ENCODE data around the gene MAG.
"Not testable (repeated sequence)": the region's sequence is repeated elsewhere in the genome, so short reads cannot be mapped to it uniquely, and the experiment has no call there.

The MAG gene

DNA sequence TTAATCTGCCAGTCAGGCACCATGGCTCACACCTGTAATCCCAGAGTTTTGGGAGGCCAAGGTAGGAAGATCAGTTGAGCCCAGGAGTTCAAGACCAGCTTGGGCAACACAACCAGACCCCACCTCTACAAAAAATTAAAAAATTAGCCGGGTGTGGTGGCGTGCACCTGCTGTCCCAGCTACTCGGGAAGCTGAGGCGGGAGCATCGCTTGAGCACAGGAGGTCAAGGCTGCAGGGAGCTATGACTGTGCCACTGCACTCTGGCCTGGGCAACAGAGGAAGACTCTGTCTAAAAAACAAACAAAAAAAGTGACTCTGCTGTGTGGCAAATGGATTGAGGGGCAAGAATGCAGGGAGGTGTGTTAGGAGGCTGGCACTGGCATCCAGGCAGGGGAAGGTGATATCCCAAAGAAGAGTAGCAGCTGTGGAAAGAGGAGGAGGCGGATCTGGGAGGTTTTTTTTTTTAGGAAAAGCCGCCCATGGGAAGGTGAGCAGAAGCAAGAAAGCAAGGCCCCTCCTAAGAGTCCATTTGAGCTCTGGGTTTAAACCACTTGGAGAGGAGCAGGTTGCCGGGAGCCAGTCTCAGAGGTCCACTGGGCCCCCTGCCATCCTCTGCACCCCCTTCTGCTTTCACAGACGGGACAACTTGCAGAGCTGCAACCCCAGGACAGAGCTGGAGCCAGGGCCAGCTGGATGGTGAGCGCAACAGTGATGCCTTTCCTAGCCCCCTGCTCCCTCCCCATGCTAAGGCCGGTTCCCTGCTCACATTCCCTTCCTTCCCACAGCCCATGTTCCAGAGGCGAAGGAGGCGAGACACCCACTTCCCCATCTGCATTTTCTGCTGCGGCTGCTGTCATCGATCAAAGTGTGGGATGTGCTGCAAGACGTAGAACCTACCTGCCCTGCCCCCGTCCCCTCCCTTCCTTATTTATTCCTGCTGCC, 7.5 kb upstream of the MAG start:
- DNase-seq = no peak

DNA sequence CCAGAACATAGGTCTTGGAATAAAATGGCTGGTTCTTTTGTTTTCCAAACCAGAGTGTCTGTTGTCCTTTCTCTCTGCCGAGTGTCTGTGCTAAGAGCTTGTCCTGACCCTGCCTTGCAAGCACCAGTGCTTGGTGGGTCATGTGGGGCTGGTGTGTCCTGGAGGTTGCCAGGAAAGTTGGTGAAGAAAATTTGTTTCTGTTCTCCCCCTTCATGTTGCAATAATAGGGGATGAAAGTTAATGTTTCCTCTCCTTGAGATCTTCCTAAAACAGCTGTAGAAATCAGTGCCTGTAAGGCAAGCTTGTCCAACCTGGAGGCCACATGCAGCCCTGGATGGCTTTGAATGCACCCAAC, 6.9 kb upstream of the MAG start:
- DNase-seq = no peak

GRCh38 chr19:35285465-35285864, 6.5 kb upstream of the MAG start:
- DNase-seq = not testable (repeated sequence)

- peak; percentile 44 for DNase-seq
These were observed 5.9 kb upstream of the MAG start for GRCh38 chr19:35286101-35286500.

DNA sequence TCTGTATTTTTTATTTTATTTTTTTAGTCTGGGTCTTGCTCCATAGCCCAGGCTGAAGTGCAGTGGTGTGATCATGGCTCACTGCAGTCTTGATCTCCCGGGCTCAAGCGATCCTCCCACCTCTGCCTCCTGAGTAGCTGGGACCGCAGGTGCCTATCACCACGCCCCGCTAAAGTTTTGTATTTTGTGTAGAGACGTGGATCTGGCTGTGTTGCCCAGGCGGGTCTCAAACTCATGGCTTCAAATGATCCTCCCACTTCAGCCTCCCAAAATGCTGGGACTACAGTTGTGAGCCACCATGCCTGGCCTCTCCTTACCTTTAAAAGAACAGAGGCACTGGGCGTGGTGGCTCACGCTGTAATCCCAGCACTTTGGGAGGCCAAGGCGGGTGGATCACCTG, 4.2 kb upstream of the MAG start:
- no peak for DNase-seq

DNA sequence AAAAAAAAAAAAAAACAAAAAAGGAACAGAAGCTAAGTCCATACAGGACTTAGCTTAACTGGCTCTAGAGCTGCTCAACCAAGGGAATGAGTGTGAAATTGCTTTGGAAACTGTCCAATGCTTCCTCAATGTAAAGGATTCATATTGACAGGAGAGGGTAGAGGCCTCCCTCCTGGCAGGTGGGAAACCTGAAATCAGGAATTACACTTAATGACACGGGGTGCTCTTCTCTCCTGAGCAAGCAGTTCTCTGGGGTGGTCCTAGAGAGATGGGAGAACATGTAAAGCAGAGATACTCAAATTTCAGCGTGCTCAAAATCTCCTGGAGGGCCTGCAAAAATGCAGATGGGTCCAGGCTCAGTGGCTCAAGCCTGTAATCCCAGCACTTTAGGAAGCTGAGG, 3.6 kb upstream of the MAG start:
- DNase-seq = no peak

GRCh38 chr19:35288906-35289305, 3.1 kb upstream of the MAG start:
- no peak for DNase-seq

GRCh38 chr19:35290381-35291127, 1.4 kb upstream of the MAG start:
- no peak for DNase-seq

DNA sequence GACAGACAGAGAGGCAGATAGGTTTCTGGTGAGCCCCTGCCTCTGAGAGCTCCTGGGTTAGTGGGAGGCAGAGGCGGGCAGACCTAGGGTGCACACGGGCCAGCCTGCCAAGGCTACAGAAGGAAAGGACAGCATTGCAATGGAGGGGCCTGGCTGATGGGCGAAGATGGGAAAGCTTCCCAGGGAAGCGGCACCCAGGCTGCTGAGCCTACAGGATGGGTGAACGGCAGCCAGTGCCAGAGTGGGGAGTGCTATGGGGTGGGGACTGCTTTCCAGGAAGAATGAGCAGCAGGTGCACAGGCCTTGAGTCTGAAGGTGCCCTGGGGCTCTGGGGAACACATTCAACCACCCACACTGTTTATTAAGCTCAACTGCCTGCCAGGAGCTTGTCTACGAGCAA, 702 bp upstream of the MAG start:
- no peak for DNase-seq

DNA sequence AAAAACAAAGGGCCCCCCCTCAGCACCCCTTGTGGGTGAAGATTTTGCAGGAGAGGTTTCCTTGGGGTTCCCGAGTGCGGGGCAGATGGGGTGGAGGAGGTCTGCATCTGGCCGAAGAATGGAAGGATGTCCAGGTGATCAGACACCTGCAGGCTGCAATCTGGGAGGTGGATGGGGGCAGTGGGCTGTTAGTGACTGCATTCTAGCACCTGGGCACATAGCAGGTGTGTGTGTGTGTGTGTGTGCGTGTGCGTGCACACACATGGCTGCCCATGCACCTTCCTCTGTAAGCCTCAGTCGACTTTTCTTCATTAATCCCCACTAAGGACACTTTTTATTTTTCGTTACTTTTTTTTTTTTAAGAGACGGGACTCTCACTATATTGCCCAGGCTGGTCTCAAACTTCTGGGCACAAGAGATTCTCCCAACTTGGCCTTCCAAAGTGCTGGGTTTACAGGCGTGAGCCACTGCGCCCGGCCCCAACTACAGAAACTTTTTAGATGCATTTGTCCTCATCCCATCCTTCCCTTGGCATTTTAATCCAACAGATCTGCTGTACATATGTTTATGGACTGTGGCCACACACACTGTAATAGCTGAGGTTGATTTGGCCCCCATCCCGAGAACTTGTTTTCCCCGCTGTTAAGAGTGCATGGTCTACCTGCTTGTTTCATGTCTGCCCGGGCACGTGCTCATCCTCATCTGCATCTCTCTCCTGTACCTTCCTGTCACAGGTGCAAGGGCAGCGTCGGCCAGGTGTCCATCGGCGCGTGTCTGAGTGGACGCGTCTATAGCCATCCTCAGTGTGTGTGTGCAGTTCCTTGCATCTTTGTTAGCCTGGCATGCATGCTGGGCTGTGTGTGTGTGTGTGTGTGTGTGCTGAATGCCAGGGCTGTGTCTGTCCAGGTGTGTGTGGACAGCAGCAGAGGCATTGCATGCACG, 731 bp downstream of the MAG start:
- no peak for DNase-seq

DNA sequence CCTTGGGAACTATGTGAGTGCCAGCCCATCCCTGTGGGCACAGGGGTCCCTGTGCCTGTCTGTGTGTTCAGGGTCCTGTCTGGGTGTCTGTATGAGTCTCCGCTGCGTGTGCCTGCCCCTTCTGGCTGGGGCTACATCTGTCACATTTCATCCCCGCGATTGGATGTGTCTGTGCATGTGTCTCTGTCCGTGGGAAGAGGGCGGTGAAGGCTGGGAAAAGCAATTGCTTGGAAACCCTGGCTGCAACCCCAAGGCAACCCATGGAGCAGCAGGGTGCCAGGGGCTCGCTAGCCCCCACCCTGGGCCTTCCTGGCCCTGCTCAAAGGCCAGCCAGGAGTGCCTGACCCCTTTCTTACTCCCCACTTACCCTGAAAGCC, 1.4 kb downstream of the MAG start:
- DNase-seq = no peak

GRCh38 chr19:35293808-35294207, 1.8 kb downstream of the MAG start:
- DNase-seq = no peak

GRCh38 chr19:35294328-35294727, 2.4 kb downstream of the MAG start:
- no peak for DNase-seq

DNA sequence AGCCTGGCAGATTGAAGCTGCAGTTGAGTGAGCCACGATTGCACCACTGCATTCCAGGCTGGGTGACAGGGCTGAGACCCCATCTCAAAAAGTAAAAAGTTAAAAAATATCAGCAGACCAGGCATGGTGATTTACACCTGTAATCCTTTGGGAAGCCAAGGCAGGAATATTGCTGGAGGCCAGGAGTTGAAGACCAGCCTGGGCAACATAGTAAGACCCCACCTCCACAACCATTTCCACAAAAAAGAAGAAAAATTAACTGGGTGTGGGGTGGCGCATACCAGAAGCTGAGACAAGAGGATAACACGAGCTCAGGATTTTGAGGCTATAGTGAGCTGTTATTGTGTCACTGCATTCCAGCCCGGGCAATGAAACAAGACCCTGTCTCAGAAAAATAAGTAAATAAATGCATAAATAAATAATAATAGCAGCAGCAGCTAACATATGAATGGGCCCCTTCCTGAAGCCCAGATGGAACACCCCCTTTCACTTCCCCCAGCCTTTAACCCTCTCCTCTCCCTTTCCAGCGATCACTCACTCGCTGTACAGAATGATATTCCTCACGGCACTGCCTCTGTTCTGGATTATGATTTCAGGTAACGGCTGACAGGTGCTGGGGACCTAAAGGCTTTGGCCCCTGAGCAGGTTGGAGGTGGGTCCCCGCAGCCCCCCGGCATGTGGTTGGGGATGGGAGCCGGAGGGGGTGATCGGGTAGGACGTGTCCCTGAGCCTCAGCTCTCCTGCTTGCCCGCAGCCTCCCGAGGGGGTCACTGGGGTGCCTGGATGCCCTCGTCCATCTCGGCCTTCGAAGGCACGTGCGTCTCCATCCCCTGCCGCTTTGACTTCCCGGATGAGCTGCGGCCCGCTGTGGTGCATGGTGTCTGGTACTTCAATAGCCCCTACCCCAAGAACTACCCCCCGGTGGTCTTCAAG, 3.2 kb downstream of the MAG start:
- no peak for DNase-seq

DNA sequence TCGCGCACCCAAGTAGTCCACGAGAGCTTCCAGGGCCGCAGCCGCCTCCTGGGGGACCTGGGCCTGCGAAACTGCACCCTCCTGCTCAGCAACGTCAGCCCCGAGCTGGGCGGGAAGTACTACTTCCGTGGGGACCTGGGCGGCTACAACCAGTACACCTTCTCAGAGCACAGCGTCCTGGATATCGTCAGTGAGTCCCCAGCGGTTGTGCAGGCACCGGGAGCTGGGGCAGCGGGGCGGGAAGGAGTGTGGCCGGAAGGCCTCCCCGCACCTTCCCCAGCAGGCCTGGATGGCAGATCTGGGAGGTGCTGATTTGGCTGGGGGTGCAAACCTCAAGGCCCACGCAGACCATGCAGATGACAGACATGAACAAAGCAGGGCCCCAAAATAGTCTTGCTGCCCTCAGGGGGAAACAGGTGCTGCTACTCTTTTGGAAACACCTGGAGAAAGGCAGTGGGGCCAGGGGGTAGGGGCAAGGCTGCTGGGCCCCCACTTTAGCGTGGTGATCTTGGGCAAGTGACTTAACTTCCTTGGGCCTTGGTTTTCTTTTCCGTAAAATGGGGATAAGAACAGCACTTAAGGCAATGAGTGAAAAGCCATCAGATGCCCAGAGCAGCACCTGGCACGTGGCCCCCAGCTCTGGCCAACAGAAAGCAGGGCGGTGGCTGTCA, 4.0 kb downstream of the MAG start:
- DNase-seq = peak; percentile 41

DNA sequence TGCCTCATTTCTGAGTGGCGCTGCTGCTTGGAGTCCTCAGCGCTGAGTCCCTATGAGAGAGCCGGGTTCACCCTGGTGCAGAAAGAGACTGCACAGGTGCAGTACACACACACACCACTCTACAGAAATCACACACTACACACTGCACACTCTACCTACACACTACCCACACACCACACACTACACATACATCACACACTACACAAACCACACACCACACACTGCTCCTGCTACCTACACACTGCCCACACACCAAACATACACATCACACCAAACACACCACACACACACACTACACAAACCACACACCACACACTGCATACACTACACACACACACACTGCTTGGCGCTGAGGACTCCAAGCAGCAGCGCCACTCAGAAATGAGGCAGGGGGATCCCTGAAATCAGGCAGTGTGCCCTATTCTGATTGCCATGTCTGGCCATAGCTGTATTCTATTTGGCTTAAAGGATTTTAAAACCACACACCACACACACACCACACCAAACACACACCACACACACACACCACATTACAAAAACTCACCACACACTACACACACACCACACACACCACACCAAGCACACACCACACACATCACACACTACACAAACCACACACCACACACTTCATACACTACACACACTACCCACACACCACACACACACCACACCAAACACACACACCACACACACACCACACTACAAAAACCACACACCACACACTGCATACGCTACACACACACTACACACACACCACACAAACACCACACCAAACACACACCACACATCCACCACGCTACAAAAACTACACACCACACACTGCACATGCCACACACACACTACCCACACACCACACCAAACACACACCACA, 4.9 kb downstream of the MAG start:
- no peak for DNase-seq

- no peak for DNase-seq
These were observed 5.5 kb downstream of the MAG start for GRCh38 chr19:35297515-35297848.

- DNase-seq = no peak
These were observed 6.0 kb downstream of the MAG start for GRCh38 chr19:35297922-35298321.

DNA sequence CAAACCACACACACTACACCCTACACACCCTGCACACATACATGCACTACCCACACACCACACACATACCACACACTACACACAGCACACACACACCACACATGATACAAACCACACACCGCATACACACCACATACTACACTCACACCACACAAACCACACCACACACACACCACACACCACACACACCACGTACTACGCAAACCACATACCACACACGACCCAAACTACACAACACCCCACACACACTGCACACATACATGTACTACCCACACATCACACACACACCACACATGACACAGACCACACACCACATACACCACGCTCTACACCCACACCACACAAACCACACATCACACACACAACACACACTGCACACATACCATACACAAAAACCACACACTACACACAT, 6.6 kb downstream of the MAG start:
- no peak for DNase-seq

GRCh38 chr19:35299523-35300338, 7.8 kb downstream of the MAG start:
- peak; percentile 40 for DNase-seq

All from activated CD4-positive, alpha-beta T cell treated with anti-CD3 and anti-CD28 coated beads for 48 hours (primary cell).